ENCODE measurements around the gene CDK5RAP3.

DNA sequence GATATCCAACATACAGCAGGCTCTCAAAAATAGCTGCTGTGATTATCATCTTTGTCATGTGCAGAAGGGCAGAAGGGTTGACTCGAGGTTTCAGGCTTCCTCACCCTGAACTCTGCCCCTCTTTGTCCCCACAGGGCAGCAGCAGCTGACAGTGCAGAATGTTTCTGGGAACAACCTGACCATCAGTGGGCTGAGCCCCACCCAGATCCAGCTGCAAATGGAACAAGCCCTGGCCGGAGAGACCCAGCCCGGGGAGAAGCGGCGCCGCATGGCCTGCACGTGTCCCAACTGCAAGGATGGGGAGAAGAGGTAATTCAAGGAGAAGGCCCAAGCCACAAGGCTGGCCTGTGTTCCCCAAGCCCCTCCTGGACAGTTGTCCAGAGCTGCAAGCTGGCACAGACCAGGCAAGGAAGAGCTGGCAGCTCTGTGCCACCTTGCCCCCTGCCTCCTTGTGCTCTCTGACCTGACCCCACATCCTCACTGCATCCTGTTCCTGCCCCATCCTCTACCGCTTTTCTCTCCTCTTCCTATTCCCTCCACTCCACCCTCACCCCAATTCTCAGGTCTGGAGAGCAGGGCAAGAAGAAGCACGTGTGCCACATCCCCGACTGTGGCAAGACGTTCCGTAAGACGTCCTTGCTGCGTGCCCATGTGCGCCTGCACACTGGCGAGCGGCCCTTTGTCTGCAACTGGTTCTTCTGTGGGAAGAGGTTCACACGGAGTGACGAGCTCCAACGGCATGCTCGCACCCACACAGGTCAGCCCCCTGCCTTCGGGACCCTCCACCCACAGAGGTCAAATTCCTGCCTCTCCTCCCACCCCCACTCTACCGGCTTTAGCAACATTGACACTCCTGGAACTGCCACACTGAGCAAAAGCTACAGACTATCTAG, 45.9 kb upstream of the CDK5RAP3 start:
- TF ChIP-seq EP300 (IDR thresholded peaks at IDR 0.05) (no peak), POLR2AphosphoS5 (IDR thresholded peaks at IDR 0.05) (no peak), POLR2A (IDR thresholded peaks at IDR 0.05; ENCODE audit: low read depth) (no peak)
- TF ChIP-seq, protein P1, sequence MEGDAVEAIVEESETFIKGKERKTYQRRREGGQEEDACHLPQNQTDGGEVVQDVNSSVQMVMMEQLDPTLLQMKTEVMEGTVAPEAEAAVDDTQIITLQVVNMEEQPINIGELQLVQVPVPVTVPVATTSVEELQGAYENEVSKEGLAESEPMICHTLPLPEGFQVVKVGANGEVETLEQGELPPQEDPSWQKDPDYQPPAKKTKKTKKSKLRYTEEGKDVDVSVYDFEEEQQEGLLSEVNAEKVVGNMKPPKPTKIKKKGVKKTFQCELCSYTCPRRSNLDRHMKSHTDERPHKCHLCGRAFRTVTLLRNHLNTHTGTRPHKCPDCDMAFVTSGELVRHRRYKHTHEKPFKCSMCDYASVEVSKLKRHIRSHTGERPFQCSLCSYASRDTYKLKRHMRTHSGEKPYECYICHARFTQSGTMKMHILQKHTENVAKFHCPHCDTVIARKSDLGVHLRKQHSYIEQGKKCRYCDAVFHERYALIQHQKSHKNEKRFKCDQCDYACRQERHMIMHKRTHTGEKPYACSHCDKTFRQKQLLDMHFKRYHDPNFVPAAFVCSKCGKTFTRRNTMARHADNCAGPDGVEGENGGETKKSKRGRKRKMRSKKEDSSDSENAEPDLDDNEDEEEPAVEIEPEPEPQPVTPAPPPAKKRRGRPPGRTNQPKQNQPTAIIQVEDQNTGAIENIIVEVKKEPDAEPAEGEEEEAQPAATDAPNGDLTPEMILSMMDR (IDR thresholded peaks at IDR 0.05) = no peak
